ENCODE results near the gene C1QTNF8. TPM values are rescaled to one million over a fixed set of nuclear protein-coding genes. Genes with fewer than 3 reads are reported as not detected.

C1QTNF8 gene, protein sequence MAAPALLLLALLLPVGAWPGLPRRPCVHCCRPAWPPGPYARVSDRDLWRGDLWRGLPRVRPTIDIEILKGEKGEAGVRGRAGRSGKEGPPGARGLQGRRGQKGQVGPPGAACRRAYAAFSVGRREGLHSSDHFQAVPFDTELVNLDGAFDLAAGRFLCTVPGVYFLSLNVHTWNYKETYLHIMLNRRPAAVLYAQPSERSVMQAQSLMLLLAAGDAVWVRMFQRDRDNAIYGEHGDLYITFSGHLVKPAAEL
- polyA plus RNA-seq (2013, experiment 1 of 2; ENCODE audit: insufficient read length) = not detected
- not detected for polyA plus RNA-seq (2013, experiment 2 of 2; ENCODE audit: insufficient read length)

GRCh38 chr16:1096169-1097082 is at the start of gene C1QTNF8:
Gene C1QTNF8, minus strand, starts transcription at chr16:1096244. Its CDS starts 1,322 bp downstream, at chr16:1094922.
- DNase-seq = no peak

- DNase-seq = no peak
Observed at GRCh38 chr16:1145383-1146100, 49.5 kb upstream of the C1QTNF8 start.

DNA sequence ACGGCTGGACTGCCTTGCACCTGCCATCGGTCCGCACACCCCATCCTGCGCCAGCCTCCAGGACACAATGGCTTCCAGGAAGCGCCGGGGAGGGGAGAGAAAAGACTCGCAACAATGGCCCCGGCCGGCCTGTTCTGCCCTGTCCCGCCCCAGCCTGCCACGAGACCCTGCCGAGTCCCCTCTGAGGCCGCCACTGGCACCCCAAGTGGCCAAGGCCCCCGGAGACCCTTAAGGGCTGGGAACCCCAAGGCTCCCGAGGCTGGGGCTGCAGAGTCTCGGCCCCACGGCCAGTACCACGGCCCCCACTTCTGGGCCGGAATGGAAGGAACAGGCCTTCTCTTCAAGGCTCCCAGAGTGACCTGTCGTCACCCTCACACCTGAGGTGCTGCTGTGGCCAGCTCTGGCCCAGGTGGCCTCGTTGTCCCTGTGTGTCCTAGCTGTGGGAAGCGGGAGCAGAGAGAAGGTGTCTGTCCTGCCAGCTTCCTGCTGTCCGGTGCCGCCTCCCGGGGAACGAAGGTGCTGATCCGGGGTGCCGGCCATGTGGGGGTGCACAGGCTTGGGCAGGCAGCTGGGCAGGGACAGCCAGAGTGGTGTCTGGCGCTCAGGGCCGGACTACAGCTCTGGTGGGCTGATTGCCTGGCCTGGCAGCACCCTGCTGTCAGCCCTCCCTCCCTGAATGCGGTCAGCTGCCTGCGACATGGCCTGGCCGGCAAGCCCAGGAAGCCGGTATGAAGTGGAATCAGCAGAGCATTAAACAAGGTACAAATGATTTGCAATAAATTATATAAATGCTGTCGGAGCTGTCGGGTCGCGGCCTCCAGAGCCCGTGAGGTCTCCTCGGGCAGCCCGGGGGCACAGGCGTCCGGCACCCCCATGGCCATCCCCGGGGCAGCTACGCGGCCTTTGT is 48.7 kb upstream of the C1QTNF8 start:
- no peak for DNase-seq

DNA sequence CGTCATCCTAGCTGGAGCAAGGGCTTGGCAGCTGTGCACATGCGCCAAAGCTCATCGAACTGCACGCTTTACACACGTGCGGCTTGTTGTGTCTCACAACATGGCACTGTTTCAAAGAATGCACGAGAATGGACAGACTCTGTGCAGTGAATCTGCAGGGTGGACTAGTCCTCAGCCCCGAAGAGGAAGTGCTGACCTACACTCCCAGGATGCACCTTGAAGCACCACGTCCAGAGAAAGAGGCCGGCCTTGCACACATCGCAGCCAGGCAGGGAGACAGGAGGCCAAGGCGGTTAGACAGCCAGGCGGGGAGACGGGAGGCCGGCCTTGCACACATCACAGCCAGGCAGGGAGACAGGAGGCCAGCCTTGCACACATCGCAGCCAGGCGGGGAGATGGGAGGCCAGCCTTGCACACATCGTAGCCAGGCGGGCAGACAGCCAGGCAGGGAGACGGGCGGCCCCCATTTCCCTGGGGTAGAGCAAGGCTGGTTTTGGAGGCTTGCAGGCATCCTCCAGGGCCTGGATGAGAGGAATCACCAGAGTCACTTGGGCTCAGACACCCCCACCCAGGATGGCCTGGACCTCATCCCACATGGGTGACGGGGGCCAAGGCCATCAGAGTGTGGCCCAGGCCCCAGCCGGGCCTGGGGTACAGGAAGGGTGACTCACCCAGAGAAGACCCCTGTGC is 47.9 kb upstream of the C1QTNF8 start:
- no peak for DNase-seq

DNA sequence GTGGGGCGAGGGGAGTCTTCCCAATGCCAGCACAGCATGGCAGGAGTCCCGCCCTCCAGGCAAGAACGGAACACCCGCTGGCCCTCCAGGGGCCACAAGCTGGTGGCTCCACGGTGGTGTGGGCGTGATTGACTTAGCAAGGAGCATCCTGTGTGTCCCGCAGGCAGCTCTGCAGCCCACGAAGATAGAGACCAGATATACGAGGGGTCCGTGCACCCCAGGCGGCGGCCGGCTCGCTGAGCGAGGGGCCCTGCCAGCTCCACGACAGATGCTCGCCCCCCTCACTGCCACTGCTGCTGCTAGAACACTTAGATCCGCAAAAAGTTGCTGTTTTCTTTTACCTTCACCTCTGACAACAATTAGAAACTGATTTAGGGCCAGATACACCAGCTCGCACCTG is 46.9 kb upstream of the C1QTNF8 start:
- no peak for DNase-seq

DNA sequence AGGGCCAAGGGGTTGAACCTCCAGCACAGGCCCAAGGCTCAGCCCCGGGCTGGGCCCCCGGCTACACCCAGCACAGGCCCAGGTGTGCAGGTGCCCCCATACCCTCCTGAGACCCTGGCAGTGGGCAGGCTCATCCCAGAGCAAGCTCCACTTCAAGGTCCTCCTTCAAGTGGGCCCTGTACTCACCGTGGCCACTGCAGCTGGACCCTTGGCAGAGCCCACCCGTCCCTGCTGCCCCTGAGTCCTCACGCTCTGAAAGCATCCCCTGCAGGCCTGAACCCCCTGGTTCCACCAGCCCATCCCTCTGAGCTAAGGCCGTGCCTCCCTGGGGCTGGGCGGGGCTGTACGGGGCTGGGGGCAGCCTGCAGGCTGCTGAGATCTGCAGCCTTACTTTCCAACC is 45.7 kb upstream of the C1QTNF8 start:
- no peak for DNase-seq

DNA sequence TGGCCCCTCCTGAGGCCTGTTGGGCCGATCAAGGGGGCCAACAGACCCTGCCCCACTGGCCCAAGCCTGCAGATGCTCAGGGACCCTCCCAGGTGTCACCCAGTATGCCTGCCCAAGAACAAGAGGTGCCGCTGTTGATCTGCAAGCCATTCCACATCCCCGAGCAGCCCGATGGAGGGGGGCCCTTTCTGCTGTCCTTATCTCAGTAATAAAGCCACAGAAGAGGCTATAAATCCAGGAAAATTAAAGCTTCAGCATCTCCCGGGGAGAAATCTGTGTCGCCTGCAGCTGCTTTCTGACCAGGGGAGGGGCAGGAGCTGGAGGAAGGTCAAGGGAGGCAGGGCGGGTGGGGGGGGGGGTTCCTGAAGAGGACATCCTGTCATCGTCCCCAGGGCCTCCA is 45.1 kb upstream of the C1QTNF8 start:
- DNase-seq = no peak

DNA sequence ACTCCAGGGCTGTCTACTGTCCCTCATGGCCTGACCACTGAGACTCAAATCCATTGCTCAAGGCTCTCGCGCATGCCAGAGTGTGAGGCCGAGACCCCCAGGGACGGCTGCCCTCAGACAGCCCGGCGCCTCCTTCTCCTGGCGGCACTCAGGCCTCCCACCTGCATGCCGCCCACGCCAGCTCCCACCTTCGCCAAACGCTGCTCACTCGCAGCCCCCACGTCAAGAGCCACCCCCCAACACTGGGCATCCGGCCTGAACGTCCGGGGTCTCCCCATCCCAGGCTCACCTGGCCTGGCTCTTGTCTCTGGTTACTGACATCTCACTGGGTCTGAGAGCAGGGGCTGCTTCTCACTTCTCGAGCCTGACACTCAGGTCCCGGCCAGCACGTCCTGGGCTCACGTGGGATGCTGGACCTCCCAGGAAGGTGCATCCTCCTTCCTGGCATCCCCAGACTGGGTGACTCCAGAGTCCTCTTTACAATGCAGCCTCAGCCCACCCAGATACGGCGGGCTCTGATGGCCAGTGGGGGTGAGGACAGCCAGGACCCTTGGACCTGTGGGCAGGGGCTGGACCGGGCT is 44.6 kb upstream of the C1QTNF8 start:
- DNase-seq = no peak

GRCh38 chr16:1137604-1138003 is 41.6 kb upstream of the C1QTNF8 start:
- DNase-seq = no peak

DNA sequence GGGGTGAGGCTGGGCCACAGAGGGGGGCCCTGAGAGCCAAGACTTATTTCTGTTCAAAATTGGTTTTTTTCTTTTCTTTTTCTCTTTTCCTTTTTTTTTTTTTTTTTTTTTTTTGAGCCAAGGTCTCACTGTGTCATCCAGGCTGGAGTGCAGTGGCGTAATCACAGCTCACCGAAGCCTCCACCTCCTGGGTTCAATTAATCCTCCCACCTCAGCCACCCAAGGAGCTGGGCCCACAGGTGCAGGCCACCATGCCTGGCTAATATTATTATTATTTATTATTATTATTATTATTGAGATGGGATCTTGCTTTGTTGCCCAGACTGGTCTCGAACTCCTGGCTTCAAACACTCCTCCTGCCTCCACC is 39.4 kb upstream of the C1QTNF8 start:
- no peak for DNase-seq

- DNase-seq = no peak
Observed at GRCh38 chr16:1134776-1135458, 38.9 kb upstream of the C1QTNF8 start.

DNA sequence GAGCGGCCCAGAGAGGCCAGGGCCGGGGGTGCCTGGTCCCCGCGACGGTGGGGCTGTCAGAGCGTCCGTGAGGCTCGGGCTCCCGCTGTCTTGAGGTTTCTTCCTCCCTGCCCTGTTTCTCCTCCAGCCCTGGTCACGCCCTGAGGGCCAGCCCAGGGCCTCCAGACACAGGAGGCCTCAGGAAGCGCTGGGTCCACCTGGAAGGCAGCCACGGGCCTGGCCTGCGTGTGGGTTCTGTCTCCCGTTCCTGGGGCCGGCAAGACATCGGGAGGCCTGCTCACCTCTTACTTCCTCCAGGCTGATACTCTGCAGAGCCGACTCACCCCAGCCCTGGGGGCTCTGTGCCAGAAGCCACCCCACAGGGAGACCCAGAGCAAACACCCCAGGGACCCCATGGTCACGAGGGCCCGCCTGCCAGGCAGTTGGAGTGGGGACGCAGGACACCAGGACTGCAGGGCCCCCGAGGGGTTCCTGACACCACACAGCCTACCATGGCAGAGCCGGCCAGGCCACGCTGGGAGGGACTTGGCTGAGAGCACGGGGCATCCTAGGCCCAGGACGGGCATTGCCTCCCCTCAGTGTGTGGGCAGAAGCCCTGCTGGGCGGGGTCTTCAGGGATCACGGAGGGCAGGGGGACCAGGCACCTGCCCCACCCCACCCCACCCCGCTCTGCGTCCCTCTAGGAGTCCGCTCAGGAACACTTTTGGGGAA is 37.9 kb upstream of the C1QTNF8 start:
- DNase-seq = no peak

DNA sequence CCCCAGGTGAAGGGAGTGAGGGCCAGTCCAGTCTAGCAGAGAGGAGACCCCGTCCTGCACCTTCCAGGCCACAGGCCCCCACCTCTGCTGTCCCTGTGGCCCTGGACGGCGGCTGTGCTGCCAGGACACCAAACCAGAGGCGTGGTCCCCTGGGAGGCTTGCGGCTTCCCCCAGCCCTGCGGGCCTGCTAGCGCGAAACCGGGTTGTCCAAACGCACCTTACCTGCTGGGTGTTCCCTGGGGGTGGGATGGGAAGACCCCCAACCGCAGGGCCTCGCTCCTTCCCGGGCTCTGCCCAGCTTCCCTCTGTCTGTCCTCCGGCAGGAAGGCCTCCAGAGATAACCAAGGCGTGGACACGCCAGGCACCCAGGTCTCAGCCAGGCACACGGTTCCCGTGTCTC is 37.2 kb upstream of the C1QTNF8 start:
- DNase-seq = no peak

DNA sequence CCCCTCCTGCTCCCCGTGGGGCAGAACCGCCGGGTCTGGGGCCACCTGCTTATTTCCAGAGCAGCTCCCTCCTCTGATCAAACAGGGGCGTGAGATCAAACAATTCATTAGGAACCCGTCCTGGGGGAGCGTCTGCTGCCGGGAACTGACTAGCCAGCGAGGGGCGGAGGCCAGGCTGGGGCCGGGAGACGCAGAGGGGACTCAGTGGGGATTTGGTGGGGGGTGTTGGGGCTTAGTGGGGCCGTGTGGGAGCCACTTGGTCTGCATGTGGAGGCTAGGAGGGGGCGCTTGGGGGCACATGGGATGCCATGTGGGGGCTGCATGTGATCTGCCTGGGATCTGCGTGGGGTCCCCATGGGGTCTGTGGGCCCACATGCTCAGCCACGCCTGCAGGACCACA is 36.4 kb upstream of the C1QTNF8 start:
- DNase-seq = no peak

DNA sequence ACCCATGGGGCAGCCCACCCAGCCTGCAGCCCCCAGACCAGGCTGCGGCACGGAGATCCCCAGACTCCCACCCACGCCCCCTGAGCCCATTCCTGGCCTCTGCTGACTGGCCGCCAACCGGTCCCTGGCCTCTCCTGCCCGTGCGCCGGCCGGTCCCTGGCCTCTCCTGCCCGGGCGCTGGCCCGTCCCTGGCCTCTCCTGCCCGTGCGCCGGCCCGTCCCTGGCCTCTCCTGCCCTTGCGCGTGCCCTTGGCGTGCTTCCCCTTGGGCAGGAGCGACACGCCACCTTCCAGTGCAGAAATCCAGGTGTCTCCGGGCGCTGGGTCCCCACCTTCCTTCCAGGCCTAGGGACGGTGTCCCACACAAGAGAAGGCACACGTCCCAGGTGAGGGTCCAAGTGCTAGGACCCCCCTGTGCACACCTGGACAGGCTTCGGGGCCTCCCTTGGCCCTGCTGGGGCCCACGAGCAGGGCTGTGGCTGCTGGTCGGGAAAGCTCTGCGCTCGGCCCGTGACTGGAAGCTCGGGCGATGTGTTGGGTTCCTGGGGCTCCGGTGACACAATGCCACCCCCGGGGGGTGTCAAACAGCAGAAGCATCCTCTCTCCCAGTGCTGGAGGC is 35.4 kb upstream of the C1QTNF8 start:
- DNase-seq = no peak

- DNase-seq = no peak
Observed at GRCh38 chr16:1130382-1130781, 34.3 kb upstream of the C1QTNF8 start.

DNA sequence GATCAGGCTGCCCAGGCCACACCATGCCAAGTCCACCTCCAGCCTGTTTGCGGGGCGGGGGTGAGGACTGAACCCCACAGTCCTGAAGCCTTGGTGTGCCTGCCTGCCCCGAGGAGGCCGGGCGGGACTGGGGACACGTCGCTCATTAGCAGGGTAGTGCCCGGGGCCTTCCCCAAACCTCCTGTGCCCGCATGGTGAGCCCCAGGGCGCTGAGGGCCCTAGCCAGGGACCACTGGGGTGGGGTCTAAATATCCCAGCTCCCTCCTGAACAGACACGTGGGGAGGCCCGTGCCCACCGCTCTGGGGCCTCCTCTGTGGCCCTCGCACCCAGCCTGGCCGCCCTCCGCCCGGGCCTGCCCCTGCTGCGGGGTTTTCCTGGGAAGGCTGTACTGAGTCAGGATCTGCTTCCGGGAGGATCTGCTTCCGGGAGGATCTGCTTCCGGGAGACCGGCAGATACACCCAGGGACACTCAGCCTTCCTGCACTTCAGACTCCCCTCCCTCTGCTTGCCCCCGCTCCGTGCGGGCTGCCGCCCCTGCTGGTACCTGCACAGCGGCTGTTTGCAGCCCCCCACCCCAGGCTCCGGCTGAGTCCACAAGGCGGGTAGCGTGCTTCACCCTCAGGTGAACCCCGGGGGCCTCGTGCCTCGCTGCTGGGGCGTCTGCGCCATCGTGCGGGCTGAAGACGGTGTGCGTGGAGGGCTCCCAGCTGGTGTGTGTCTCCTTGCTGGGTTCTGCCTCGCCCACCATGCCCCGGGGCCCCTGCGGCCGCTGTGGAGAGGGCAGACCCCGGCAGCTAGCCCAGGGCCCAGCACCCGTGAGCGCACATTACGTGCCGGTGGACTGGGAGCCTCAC is 33.3 kb upstream of the C1QTNF8 start:
- no peak for DNase-seq

GRCh38 chr16:1127971-1128715 is 32.1 kb upstream of the C1QTNF8 start:
- no peak for DNase-seq

All from fibroblast of skin of scalp (primary cell).